Measurements from ENCODE around the gene LRRN2. TPM values are rescaled to one million over a fixed set of nuclear protein-coding genes. Genes with fewer than 3 reads are reported as not detected.

LRRN2 gene
- total RNA-seq, 2 experiments from 2014 or later: not detected

- Mint-ChIP-seq H3K9me3 (no peaks in the 10 kb centered on the region), H3K27me3 (peaks cover 5% of the 10 kb centered on the region), H3K36me3 (no peaks in the 10 kb centered on the region), H3K4me1 (no peaks in the 10 kb centered on the region), H3K27ac (no peak overlapping the region), H3K4me3 (no peak overlapping the region)
- DNase-seq: no peak
Observed at GRCh38 chr1:204664384-204664651, 21.2 kb downstream of the LRRN2 start.

- no peak for DNase-seq
- Mint-ChIP-seq H3K4me1 (no peaks in the 10 kb centered on the region), H3K4me3 (no peak overlapping the region), H3K9me3 (no peaks in the 10 kb centered on the region), H3K36me3 (no peaks in the 10 kb centered on the region), H3K27me3 (peaks cover 5% of the 10 kb centered on the region), H3K27ac (no peak overlapping the region)
Observed at GRCh38 chr1:204663644-204664383, 21.7 kb downstream of the LRRN2 start.

GRCh38 chr1:204662530-204662929 lies 23.0 kb downstream of the LRRN2 start:
- Mint-ChIP-seq H3K9me3 (no peaks in the 10 kb centered on the region), H3K27me3 (peaks cover 5% of the 10 kb centered on the region), H3K4me1 (no peaks in the 10 kb centered on the region), H3K27ac (no peak overlapping the region), H3K36me3 (no peaks in the 10 kb centered on the region), H3K4me3 (no peak overlapping the region)
- DNase-seq: no peak

DNA sequence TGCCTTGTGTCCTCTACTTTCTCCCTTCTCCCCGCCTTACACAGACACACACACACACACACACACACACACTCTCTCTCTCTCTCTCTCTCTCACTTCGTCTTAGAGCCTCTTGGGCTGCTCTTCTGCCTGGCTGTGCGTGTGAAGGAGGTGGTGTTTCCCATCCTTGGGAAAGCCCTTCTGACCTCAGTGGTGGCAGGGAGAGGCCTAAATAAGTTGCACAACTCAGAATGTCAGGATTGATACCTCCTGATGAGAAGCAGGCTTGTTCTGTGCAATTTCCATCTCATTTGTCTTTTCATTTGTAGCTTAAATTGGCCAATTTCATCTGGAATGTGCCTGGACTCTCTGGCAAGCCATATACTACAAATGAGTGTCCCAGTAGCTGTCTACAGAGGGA lies 25.0 kb downstream of the LRRN2 start:
- H3K27me3 Mint-ChIP-seq: peaks cover 5% of the 10 kb centered on the region
- no peak for DNase-seq
- no peak overlapping the region for H3K27ac Mint-ChIP-seq
- no peaks in the 10 kb centered on the region for H3K4me1 Mint-ChIP-seq
- H3K36me3 Mint-ChIP-seq: no peaks in the 10 kb centered on the region
- no peaks in the 10 kb centered on the region for H3K9me3 Mint-ChIP-seq
- H3K4me3 Mint-ChIP-seq: no peak overlapping the region

- H3K4me1 Mint-ChIP-seq: no peaks in the 10 kb centered on the region
- H3K9me3 Mint-ChIP-seq: no peaks in the 10 kb centered on the region
- no peak overlapping the region for H3K27ac Mint-ChIP-seq
- no peak overlapping the region for H3K4me3 Mint-ChIP-seq
- no peaks in the 10 kb centered on the region for H3K36me3 Mint-ChIP-seq
- no peaks in the 10 kb centered on the region for H3K27me3 Mint-ChIP-seq
- no peak for DNase-seq
Observed at GRCh38 chr1:204659056-204659455, 26.5 kb downstream of the LRRN2 start.

GRCh38 chr1:204658295-204658694 lies 27.2 kb downstream of the LRRN2 start:
- no peak overlapping the region for H3K4me3 Mint-ChIP-seq
- H3K9me3 Mint-ChIP-seq: no peaks in the 10 kb centered on the region
- no peaks in the 10 kb centered on the region for H3K27me3 Mint-ChIP-seq
- no peaks in the 10 kb centered on the region for H3K4me1 Mint-ChIP-seq
- H3K27ac Mint-ChIP-seq: no peak overlapping the region
- H3K36me3 Mint-ChIP-seq: no peaks in the 10 kb centered on the region
- DNase-seq: no peak

GRCh38 chr1:204653590-204654340 lies 31.8 kb downstream of the LRRN2 start:
- Mint-ChIP-seq H3K36me3 (no peaks in the 10 kb centered on the region), H3K27ac (no peak overlapping the region), H3K27me3 (peaks cover 5% of the 10 kb centered on the region), H3K9me3 (no peaks in the 10 kb centered on the region), H3K4me3 (no peak overlapping the region), H3K4me1 (no peaks in the 10 kb centered on the region)
- no peak for DNase-seq

- no peak overlapping the region for H3K27ac Mint-ChIP-seq
- H3K9me3 Mint-ChIP-seq: no peaks in the 10 kb centered on the region
- no peak overlapping the region for H3K4me3 Mint-ChIP-seq
- peaks cover under 1% of the 10 kb centered on the region for H3K4me1 Mint-ChIP-seq
- H3K27me3 Mint-ChIP-seq: peaks cover 5% of the 10 kb centered on the region
- no peak for DNase-seq
- no peaks in the 10 kb centered on the region for H3K36me3 Mint-ChIP-seq
Observed at GRCh38 chr1:204652497-204652896, 33.0 kb downstream of the LRRN2 start.

DNA sequence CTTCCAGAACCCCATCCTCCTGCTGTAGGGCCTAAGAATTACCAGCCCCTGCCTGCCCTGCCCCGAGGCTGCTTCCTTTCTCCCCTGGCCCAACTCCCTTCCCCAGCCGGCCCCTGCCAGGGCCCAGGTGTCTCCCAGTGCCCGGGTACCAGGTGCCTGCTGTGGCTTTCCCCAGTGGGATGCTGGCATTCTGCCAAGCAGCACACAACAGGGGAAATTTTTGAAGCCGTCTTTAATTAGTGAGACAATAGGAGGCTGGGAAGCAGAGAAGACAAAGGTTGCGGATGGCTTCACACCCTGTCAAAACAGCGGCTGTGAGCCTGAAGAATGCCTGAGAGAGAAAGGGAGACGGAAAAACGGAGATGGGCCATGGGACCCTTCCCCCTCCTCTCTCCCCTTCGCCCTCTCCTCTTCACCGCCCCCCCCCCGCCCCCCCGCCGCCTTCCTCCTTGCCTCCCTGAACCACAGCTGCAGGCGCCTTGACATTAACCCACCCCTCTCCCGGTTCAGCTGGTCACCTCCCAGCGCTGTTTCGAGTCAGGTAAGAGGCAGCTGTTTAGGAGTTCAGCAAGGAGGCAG lies 33.6 kb downstream of the LRRN2 start:
- Mint-ChIP-seq H3K27me3 (peaks cover 5% of the 10 kb centered on the region), H3K36me3 (no peaks in the 10 kb centered on the region), H3K9me3 (no peaks in the 10 kb centered on the region), H3K4me1 (peaks cover 4% of the 10 kb centered on the region), H3K4me3 (no peak overlapping the region), H3K27ac (no peak overlapping the region)
- DNase-seq: no peak

DNA sequence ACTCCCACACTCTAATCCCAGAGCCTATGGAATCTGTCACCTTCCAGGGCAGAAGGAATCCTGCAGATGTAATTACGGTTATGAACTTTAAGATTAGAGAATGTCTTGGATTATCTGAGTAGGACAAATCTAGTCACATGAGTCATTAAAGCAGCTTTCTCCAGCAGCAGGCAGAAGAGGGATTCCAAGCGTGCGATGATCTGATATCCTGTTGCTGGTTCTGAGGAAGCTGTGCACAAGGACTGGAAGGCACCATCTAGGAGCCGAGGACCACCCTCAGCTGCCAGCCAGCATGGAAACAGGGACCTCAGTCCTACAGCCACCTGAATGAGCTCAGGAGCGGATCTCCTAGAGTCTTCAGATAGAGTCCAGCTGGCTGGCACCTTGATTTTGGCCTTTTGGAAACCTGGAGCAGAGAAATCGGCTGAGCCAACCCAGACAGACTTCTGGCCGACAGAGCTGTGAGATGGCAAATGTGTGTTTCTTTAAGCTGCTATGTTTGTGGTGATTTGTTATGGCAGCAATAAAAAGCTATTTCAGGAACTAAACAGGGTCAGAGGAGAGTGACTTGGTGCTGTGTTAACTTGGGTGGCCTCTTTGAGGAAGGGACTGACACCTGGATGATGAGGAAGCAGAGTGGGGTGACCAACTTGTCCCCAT lies 34.5 kb downstream of the LRRN2 start:
- Mint-ChIP-seq H3K27ac (no peak overlapping the region), H3K4me3 (no peak overlapping the region), H3K27me3 (peaks cover 5% of the 10 kb centered on the region), H3K9me3 (no peaks in the 10 kb centered on the region), H3K4me1 (peaks cover 4% of the 10 kb centered on the region), H3K36me3 (no peaks in the 10 kb centered on the region)
- no peak for DNase-seq

- no peaks in the 10 kb centered on the region for H3K9me3 Mint-ChIP-seq
- no peak overlapping the region for H3K27ac Mint-ChIP-seq
- peaks cover 4% of the 10 kb centered on the region for H3K4me1 Mint-ChIP-seq
- no peaks in the 10 kb centered on the region for H3K36me3 Mint-ChIP-seq
- H3K4me3 Mint-ChIP-seq: no peak overlapping the region
- no peak for DNase-seq
- peaks cover 5% of the 10 kb centered on the region for H3K27me3 Mint-ChIP-seq
Observed at GRCh38 chr1:204649721-204650521, 35.6 kb downstream of the LRRN2 start.

DNA sequence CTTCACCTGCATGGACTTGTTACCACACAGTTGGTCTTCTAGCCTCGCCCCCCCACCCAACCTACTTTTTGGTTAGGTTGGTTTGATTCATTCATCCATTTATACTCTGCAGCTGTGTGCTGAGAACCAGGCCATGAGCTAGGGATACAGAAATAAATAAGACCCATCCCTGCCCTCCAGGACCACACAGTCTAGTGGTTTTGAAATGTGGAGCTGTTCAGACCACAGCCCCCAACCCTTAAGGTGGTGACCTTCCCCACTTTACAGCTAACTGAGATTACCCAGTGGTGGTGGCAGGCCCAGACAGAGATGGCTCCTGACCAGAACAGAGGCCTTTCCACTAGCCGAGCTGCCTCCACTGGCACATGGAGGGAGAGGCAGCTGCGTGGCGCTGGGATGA lies 37.0 kb downstream of the LRRN2 start:
- H3K4me1 Mint-ChIP-seq: peaks cover 4% of the 10 kb centered on the region
- DNase-seq: no peak
- no peaks in the 10 kb centered on the region for H3K9me3 Mint-ChIP-seq
- H3K36me3 Mint-ChIP-seq: no peaks in the 10 kb centered on the region
- no peak overlapping the region for H3K4me3 Mint-ChIP-seq
- peaks cover 5% of the 10 kb centered on the region for H3K27me3 Mint-ChIP-seq
- H3K27ac Mint-ChIP-seq: no peak overlapping the region

DNA sequence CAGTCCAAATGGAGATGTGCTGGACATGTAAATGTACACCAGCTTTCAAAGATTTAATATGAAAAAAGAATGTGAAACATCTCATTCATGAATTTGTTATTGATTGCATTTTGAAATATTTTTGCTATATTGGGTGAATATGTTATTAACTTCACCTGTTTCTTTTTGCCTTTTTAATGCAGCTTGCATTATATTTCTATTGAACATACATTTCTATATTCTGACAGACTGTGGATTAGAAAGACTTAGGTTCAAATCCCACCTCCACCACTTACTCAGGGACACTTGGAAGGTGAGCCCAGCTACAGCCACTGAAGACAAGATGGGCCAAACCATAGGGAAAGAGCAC lies 37.8 kb downstream of the LRRN2 start:
- peaks cover 5% of the 10 kb centered on the region for H3K27me3 Mint-ChIP-seq
- no peaks in the 10 kb centered on the region for H3K9me3 Mint-ChIP-seq
- H3K27ac Mint-ChIP-seq: no peak overlapping the region
- H3K4me3 Mint-ChIP-seq: no peak overlapping the region
- no peak for DNase-seq
- peaks cover 4% of the 10 kb centered on the region for H3K4me1 Mint-ChIP-seq
- H3K36me3 Mint-ChIP-seq: no peaks in the 10 kb centered on the region

DNA sequence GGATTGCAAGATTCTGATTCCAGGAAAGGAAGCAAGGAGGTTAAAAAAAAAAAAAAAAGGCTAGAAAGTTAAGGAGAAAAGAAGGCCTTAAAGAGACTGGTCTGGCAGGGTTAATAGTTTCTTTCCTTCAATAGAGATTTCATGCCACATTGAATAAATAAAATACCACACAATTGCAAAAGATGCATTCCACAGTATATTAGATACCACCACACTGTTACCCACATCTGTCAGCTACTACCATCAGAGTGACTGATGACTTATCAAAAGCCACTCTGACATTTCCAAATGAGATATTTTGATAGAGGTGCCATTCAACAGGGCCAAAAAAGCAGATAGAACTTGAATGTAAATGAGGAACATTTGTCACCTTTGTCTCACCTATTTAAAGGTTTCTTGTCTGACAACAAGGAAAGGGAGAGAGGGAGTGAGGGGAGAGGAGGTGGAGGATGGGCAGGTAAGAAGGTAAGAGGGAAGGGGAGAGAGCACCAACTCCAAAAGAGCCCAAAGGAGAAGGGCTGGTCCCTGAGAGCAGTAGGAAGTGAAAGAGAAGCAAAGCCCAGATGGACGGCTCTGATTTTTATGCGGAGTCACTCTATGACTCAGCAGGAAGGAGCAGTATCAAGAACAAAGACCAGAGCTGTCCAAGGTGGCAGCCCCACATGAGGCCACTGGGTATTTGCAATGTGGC lies 38.3 kb downstream of the LRRN2 start:
- no peaks in the 10 kb centered on the region for H3K36me3 Mint-ChIP-seq
- H3K27ac Mint-ChIP-seq: no peak overlapping the region
- no peaks in the 10 kb centered on the region for H3K27me3 Mint-ChIP-seq
- H3K4me1 Mint-ChIP-seq: peaks cover 4% of the 10 kb centered on the region
- H3K9me3 Mint-ChIP-seq: no peaks in the 10 kb centered on the region
- DNase-seq: no peak
- H3K4me3 Mint-ChIP-seq: no peak overlapping the region

Data from activated naive CD8-positive, alpha-beta T cell treated with anti-CD3 and anti-CD28 coated beads for 36 hours (primary cell).